ENCODE measurements around the gene PLPPR3.

Gene PLPPR3

GRCh38 chr19:791007-791566 is 30.7 kb downstream of the PLPPR3 start:
- Histone ChIP-seq H3K36me3 (ENCODE audit: control insufficient read depth, insufficient read depth, low read length) (no peaks in the 10 kb centered on the region), H3K4me1 (ENCODE audit: control insufficient read depth, insufficient read depth, low read length) (peaks cover 37% of the 10 kb centered on the region), H3K9ac (ENCODE audit: low read length) (peak overlapping the region; percentile 39), H3K4me3 (ENCODE audit: low read depth, low read length) (no peak overlapping the region), H3K27ac (ENCODE audit: low read depth, low read length) (no peak overlapping the region; the same call in 1 of the 2 replicates), H3K27me3 (ENCODE audit: control insufficient read depth, insufficient read depth, low read length) (no peaks in the 10 kb centered on the region), H3K9me3 (ENCODE audit: control insufficient read depth, insufficient read depth, low read depth, low read length) (no peaks in the 10 kb centered on the region)

- Histone ChIP-seq H3K36me3 (ENCODE audit: control insufficient read depth, insufficient read depth, low read length) (no peaks in the 10 kb centered on the region), H3K9ac (ENCODE audit: low read length) (peak overlapping the region; percentile 46), H3K27ac (ENCODE audit: low read depth, low read length) (peak overlapping the region; percentile 44), H3K4me3 (ENCODE audit: low read depth, low read length) (no peak overlapping the region), H3K9me3 (ENCODE audit: control insufficient read depth, insufficient read depth, low read depth, low read length) (no peaks in the 10 kb centered on the region), H3K27me3 (ENCODE audit: control insufficient read depth, insufficient read depth, low read length) (no peaks in the 10 kb centered on the region), H3K4me1 (ENCODE audit: control insufficient read depth, insufficient read depth, low read length) (peaks cover 37% of the 10 kb centered on the region)
These were observed 32.1 kb downstream of the PLPPR3 start for GRCh38 chr19:789701-790060.

- H3K9me3 ChIP-seq (ENCODE audit: control insufficient read depth, insufficient read depth, low read depth, low read length) = no peaks in the 10 kb centered on the region
- H3K27ac ChIP-seq (ENCODE audit: low read depth, low read length) = peak overlapping the region; percentile 44
- no peak overlapping the region for H3K4me3 ChIP-seq (ENCODE audit: low read depth, low read length)
- peaks cover 37% of the 10 kb centered on the region for H3K4me1 ChIP-seq (ENCODE audit: control insufficient read depth, insufficient read depth, low read length)
- peak overlapping the region; percentile 46 for H3K9ac ChIP-seq (ENCODE audit: low read length)
- no peaks in the 10 kb centered on the region for H3K36me3 ChIP-seq (ENCODE audit: control insufficient read depth, insufficient read depth, low read length)
- no peaks in the 10 kb centered on the region for H3K27me3 ChIP-seq (ENCODE audit: control insufficient read depth, insufficient read depth, low read length)
These were observed 32.6 kb downstream of the PLPPR3 start for GRCh38 chr19:788983-789700.

GRCh38 chr19:788686-788982 is 33.1 kb downstream of the PLPPR3 start:
- peak overlapping the region; percentile 46 for H3K9ac ChIP-seq (ENCODE audit: low read length)
- H3K27ac ChIP-seq (ENCODE audit: low read depth, low read length) = peak overlapping the region; percentile 44; the same call in 1 of the 2 replicates
- no peaks in the 10 kb centered on the region for H3K27me3 ChIP-seq (ENCODE audit: control insufficient read depth, insufficient read depth, low read length)
- H3K9me3 ChIP-seq (ENCODE audit: control insufficient read depth, insufficient read depth, low read depth, low read length) = no peaks in the 10 kb centered on the region
- H3K4me3 ChIP-seq (ENCODE audit: low read depth, low read length) = no peak overlapping the region
- no peaks in the 10 kb centered on the region for H3K36me3 ChIP-seq (ENCODE audit: control insufficient read depth, insufficient read depth, low read length)
- peaks cover 37% of the 10 kb centered on the region for H3K4me1 ChIP-seq (ENCODE audit: control insufficient read depth, insufficient read depth, low read length)

GRCh38 chr19:787536-787935 is 34.2 kb downstream of the PLPPR3 start:
- no peaks in the 10 kb centered on the region for H3K9me3 ChIP-seq (ENCODE audit: control insufficient read depth, insufficient read depth, low read depth, low read length)
- H3K27me3 ChIP-seq (ENCODE audit: control insufficient read depth, insufficient read depth, low read length) = no peaks in the 10 kb centered on the region
- no peak overlapping the region for H3K4me3 ChIP-seq (ENCODE audit: low read depth, low read length)
- H3K9ac ChIP-seq (ENCODE audit: low read length) = peak overlapping the region; percentile 18
- peaks cover 44% of the 10 kb centered on the region for H3K4me1 ChIP-seq (ENCODE audit: control insufficient read depth, insufficient read depth, low read length)
- H3K36me3 ChIP-seq (ENCODE audit: control insufficient read depth, insufficient read depth, low read length) = no peaks in the 10 kb centered on the region
- H3K27ac ChIP-seq (ENCODE audit: low read depth, low read length) = no peak overlapping the region

- Histone ChIP-seq H3K4me1 (ENCODE audit: control insufficient read depth, insufficient read depth, low read length) (peaks cover 34% of the 10 kb centered on the region), H3K27me3 (ENCODE audit: control insufficient read depth, insufficient read depth, low read length) (no peaks in the 10 kb centered on the region), H3K36me3 (ENCODE audit: control insufficient read depth, insufficient read depth, low read length) (no peaks in the 10 kb centered on the region), H3K9ac (ENCODE audit: low read length) (no peak overlapping the region), H3K9me3 (ENCODE audit: control insufficient read depth, insufficient read depth, low read depth, low read length) (no peaks in the 10 kb centered on the region), H3K27ac (ENCODE audit: low read depth, low read length) (no peak overlapping the region), H3K4me3 (ENCODE audit: low read depth, low read length) (0 out of 2 replicates have a peak overlapping the region, but pooled peaks have one; percentile 16)
These were observed 37.2 kb downstream of the PLPPR3 start for GRCh38 chr19:784541-784940.

- Histone ChIP-seq H3K4me3 (ENCODE audit: low read depth, low read length) (peak overlapping the region; percentile 58), H3K4me1 (ENCODE audit: control insufficient read depth, insufficient read depth, low read length) (peaks cover 21% of the 10 kb centered on the region), H3K36me3 (ENCODE audit: control insufficient read depth, insufficient read depth, low read length) (no peaks in the 10 kb centered on the region), H3K27ac (ENCODE audit: low read depth, low read length) (peak overlapping the region; percentile 98), H3K9me3 (ENCODE audit: control insufficient read depth, insufficient read depth, low read depth, low read length) (no peaks in the 10 kb centered on the region), H3K27me3 (ENCODE audit: control insufficient read depth, insufficient read depth, low read length) (no peaks in the 10 kb centered on the region), H3K9ac (ENCODE audit: low read length) (peak overlapping the region; percentile 81)
These were observed 38.7 kb downstream of the PLPPR3 start for GRCh38 chr19:782878-783668.

- H3K4me3 ChIP-seq (ENCODE audit: low read depth, low read length) = peak overlapping the region; percentile 58
- no peaks in the 10 kb centered on the region for H3K36me3 ChIP-seq (ENCODE audit: control insufficient read depth, insufficient read depth, low read length)
- no peaks in the 10 kb centered on the region for H3K27me3 ChIP-seq (ENCODE audit: control insufficient read depth, insufficient read depth, low read length)
- no peaks in the 10 kb centered on the region for H3K9me3 ChIP-seq (ENCODE audit: control insufficient read depth, insufficient read depth, low read depth, low read length)
- H3K9ac ChIP-seq (ENCODE audit: low read length) = peak overlapping the region; percentile 89
- peaks cover 17% of the 10 kb centered on the region for H3K4me1 ChIP-seq (ENCODE audit: control insufficient read depth, insufficient read depth, low read length)
- H3K27ac ChIP-seq (ENCODE audit: low read depth, low read length) = peak overlapping the region; percentile 98
These were observed 39.4 kb downstream of the PLPPR3 start for GRCh38 chr19:782185-782877.

GRCh38 chr19:781800-782184 is 40.0 kb downstream of the PLPPR3 start:
- Histone ChIP-seq H3K9me3 (ENCODE audit: control insufficient read depth, insufficient read depth, low read depth, low read length) (no peaks in the 10 kb centered on the region), H3K27me3 (ENCODE audit: control insufficient read depth, insufficient read depth, low read length) (no peaks in the 10 kb centered on the region), H3K4me1 (ENCODE audit: control insufficient read depth, insufficient read depth, low read length) (peaks cover 17% of the 10 kb centered on the region), H3K27ac (ENCODE audit: low read depth, low read length) (peak overlapping the region; percentile 98), H3K4me3 (ENCODE audit: low read depth, low read length) (peak overlapping the region; percentile 58), H3K9ac (ENCODE audit: low read length) (peak overlapping the region; percentile 89), H3K36me3 (ENCODE audit: control insufficient read depth, insufficient read depth, low read length) (no peaks in the 10 kb centered on the region)

GRCh38 chr19:780935-781334 is 40.8 kb downstream of the PLPPR3 start:
- Histone ChIP-seq H3K4me1 (ENCODE audit: control insufficient read depth, insufficient read depth, low read length) (peaks cover 17% of the 10 kb centered on the region), H3K9me3 (ENCODE audit: control insufficient read depth, insufficient read depth, low read depth, low read length) (no peaks in the 10 kb centered on the region), H3K36me3 (ENCODE audit: control insufficient read depth, insufficient read depth, low read length) (no peaks in the 10 kb centered on the region), H3K27me3 (ENCODE audit: control insufficient read depth, insufficient read depth, low read length) (no peaks in the 10 kb centered on the region), H3K27ac (ENCODE audit: low read depth, low read length) (no peak overlapping the region), H3K9ac (ENCODE audit: low read length) (no peak overlapping the region), H3K4me3 (ENCODE audit: low read depth, low read length) (no peak overlapping the region)
